Measurements from ENCODE around the gene LAMB3.

DNA sequence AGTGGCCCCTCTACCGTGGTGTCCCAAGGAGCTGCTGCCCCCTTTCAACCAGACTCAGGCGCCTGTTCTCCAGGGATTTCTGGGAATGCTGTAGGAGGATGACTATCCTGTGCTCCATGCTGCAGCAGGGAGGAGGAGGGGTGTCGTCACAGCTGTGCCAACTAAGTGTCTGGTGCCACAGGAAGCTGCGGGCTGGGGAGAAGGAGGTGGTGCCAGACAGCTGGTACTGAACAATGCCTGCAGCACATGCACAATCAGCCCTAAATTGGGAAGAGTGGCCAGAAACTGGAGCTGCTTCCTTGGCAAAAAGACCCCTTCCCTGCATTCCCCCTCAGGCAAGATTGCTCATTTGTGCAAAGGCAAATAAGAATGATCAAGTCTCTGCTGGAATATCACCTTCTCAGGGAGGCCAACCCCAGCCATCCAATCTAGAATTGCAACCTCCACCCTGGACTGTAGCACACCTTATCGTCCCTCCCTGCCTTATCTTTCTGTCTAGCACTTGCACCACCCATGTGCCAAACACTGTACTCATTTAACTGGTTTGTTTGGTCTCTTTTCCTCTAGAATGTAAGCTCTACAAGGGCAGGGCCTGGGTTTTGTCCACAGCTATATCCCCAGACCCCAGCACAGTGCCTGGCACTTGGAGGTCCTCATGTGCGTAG lies 33.3 kb downstream of the LAMB3 start:
- TF ChIP-seq, protein P1, sequence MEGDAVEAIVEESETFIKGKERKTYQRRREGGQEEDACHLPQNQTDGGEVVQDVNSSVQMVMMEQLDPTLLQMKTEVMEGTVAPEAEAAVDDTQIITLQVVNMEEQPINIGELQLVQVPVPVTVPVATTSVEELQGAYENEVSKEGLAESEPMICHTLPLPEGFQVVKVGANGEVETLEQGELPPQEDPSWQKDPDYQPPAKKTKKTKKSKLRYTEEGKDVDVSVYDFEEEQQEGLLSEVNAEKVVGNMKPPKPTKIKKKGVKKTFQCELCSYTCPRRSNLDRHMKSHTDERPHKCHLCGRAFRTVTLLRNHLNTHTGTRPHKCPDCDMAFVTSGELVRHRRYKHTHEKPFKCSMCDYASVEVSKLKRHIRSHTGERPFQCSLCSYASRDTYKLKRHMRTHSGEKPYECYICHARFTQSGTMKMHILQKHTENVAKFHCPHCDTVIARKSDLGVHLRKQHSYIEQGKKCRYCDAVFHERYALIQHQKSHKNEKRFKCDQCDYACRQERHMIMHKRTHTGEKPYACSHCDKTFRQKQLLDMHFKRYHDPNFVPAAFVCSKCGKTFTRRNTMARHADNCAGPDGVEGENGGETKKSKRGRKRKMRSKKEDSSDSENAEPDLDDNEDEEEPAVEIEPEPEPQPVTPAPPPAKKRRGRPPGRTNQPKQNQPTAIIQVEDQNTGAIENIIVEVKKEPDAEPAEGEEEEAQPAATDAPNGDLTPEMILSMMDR (IDR thresholded peaks at IDR 0.05) = no peak
- TF ChIP-seq POLR2A (IDR thresholded peaks at IDR 0.05) (no peak), POLR2AphosphoS5 (IDR thresholded peaks at IDR 0.05) (no peak)
